Lung (tissue), 12 donors: Measurements from ENCODE around the gene LGR5. TPM values are rescaled to one million over a fixed set of nuclear protein-coding genes. Genes with fewer than 3 reads are reported as not detected.

Experiments used
- ATAC-seq: fragments of 200-7000 bp; cut with Tn5 transposase; one replicate; pipeline ENCODE4 v1.9.1; 2020; ENCODE audit warnings: moderate number of reproducible peaks; ENCODE audit not compliant: insufficient read depth, low FRiP score
- DNase-seq, 3 donors: peaks; one replicate each; pipeline ENCODE4 v3.0.0-alpha.2; 2013 to 2017
- H3K27ac ChIP-seq, 2 donors: one replicate each; pipeline ENCODE4 v1.5.1; 2013; ENCODE audit warnings: mild to moderate bottlenecking in 2 of 2, moderate library complexity in 2 of 2, control low read depth in 1 of 2, inconsistent platforms in 1 of 2, low read depth in 1 of 2, low read length in 1 of 2
- H3K27me3 ChIP-seq, 3 donors: one replicate each; pipeline ENCODE4 v1.5.1; 2013; ENCODE audit warnings: low read length in 2 of 3; ENCODE audit not compliant: control insufficient read depth in 3 of 3, insufficient read depth in 3 of 3
- H3K36me3 ChIP-seq, 4 donors: one replicate each; pipeline ENCODE4 v1.5.1; 2013; ENCODE audit warnings: low read length in 4 of 4, mild to moderate bottlenecking in 1 of 4, moderate library complexity in 1 of 4; ENCODE audit not compliant: control insufficient read depth in 4 of 4, insufficient read depth in 4 of 4
- H3K4me1 ChIP-seq, 5 donors: one replicate each; pipeline ENCODE4 v1.5.1; 2013; ENCODE audit warnings: low read length in 5 of 5, mild to moderate bottlenecking in 2 of 5, moderate library complexity in 1 of 5; ENCODE audit not compliant: control insufficient read depth in 5 of 5, insufficient read depth in 5 of 5
- H3K4me3 ChIP-seq: one replicate; pipeline ENCODE4 v1.5.1; 2013; ENCODE audit warnings: mild to moderate bottlenecking, control low read depth, moderate library complexity
- H3K9ac ChIP-seq, 2 donors: one replicate each; pipeline ENCODE4 v1.5.1; 2013; ENCODE audit warnings: low read length in 2 of 2, control low read depth in 1 of 2; ENCODE audit not compliant: insufficient read depth in 1 of 2
- H3K9me3 ChIP-seq, 4 donors: one replicate each; pipeline ENCODE4 v1.5.1; 2013; ENCODE audit warnings: low read length in 3 of 4, mild to moderate bottlenecking in 1 of 4, moderate library complexity in 1 of 4; ENCODE audit not compliant: control insufficient read depth in 4 of 4, insufficient read depth in 3 of 4
- WGBS, 2 donors: extraction: QIAGEN DNeasy Blood & Tissue Kit; methylation state at CpG; one replicate each; pipeline ENCODE4 v1.1.7; 2013; 5-methylcytosine and 5-hydroxymethylcytosine counted together
- polyA plus RNA-seq, 2 donors: library from polyadenylated mRNA; stranded (reverse); fragments of 200-250 nt; gene quantifications; one replicate each; pipeline ENCODE4 v1.2.1, GENCODE V29; 2013
- total RNA-seq, 2 donors: library from RNA; depleted of rRNA in 1 of 2; stranded (reverse); fragments of >200 nt in 1 of 2; gene quantifications; one replicate each; pipeline ENCODE4 v1.2.1, GENCODE V29; 2014 to 2021
- TF ChIP-seq, protein P1 (sequence below): IDR thresholded peaks from 2 replicates; pipeline ENCODE4 v1.5.1; 2012; ENCODE audit warnings: mild to moderate bottlenecking; ENCODE audit errors: control extremely low read depth, extremely low read depth
- donor health status: control.
- donor health status: control.
- donor health status: Bipolar disorder and iron deficiency.
- donor health status: healthy.
- donor health status: DM: yes; HTN: yes; CAD: no.

The LGR5 gene
- total and polyA plus RNA-seq, 4 donors = 0.06 to 1.4 (median 0.21) TPM

DNA sequence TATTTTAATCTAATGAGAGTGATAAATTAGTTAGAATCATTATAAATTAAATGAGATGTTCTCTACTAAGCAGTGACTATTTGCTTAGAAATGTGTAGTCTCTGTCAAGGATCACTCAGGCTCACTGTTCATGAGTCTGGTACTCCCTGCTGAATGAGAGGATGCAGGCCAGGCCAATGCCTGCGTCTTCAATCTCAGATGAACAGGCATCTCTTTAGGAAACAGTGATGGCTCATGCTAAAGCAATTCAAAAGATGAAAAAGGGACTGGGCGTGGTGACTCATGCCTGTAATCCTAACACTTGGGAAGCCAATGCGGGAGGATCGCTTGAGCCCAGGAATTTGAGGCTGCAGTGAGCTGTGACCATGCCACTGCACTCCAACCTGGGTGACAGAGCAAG is 117.3 kb downstream of the LGR5 start:
- H3K4me3 ChIP-seq = no peak overlapping the region
- WGBS, 2 donors = 90 to 95% methylated on average over 4 of the region's 4 CpGs
- no peak for DNase-seq
- H3K9me3 ChIP-seq = no peaks in the 10 kb centered on the region
- peaks cover 0 to 26% (median 0%) of the 10 kb centered on the region in 5 donors for H3K4me1 ChIP-seq
- no peak overlapping the region for H3K9ac ChIP-seq
- H3K27ac ChIP-seq = no peak overlapping the region
- TF ChIP-seq, protein P1, sequence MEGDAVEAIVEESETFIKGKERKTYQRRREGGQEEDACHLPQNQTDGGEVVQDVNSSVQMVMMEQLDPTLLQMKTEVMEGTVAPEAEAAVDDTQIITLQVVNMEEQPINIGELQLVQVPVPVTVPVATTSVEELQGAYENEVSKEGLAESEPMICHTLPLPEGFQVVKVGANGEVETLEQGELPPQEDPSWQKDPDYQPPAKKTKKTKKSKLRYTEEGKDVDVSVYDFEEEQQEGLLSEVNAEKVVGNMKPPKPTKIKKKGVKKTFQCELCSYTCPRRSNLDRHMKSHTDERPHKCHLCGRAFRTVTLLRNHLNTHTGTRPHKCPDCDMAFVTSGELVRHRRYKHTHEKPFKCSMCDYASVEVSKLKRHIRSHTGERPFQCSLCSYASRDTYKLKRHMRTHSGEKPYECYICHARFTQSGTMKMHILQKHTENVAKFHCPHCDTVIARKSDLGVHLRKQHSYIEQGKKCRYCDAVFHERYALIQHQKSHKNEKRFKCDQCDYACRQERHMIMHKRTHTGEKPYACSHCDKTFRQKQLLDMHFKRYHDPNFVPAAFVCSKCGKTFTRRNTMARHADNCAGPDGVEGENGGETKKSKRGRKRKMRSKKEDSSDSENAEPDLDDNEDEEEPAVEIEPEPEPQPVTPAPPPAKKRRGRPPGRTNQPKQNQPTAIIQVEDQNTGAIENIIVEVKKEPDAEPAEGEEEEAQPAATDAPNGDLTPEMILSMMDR = no peak
- H3K27me3 ChIP-seq = no peaks in the 10 kb centered on the region
- no peak for ATAC-seq
- H3K36me3 ChIP-seq = no peaks in the 10 kb centered on the region

DNA sequence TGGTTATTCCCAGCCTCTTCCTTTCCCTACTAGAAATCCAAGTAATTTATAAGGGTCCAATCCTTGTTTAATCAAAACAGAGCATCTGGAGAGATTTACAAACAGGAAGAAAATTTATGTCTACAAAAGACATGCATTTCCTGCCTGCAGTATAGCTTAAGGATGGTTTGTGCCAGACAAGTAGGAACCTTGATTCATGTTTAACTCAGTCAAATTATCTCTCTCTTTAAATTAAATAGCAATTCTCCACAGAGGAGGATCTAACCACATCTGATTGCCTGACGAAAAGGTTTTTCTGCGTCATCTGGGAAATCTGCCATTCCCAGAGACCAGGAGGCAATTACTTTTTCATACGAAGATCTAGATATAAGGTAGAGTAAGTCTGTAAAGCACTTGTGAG is 118.8 kb downstream of the LGR5 start:
- Histone ChIP-seq H3K27ac (no peak overlapping the region), H3K4me3 (no peak overlapping the region), H3K9ac (no peak overlapping the region), H3K36me3 (no peaks in the 10 kb centered on the region), H3K9me3 (no peaks in the 10 kb centered on the region), H3K4me1 (peaks cover 0 to 26% (median 0%) of the 10 kb centered on the region in 5 donors), H3K27me3 (no peaks in the 10 kb centered on the region)
- DNase-seq (peak in 1 of 3 donors; percentile 14), ATAC-seq (no peak)
- 59 to 69% methylated on average over 3 of the region's 3 CpGs for WGBS, 2 donors
- TF ChIP-seq, protein P1 = no peak

DNA sequence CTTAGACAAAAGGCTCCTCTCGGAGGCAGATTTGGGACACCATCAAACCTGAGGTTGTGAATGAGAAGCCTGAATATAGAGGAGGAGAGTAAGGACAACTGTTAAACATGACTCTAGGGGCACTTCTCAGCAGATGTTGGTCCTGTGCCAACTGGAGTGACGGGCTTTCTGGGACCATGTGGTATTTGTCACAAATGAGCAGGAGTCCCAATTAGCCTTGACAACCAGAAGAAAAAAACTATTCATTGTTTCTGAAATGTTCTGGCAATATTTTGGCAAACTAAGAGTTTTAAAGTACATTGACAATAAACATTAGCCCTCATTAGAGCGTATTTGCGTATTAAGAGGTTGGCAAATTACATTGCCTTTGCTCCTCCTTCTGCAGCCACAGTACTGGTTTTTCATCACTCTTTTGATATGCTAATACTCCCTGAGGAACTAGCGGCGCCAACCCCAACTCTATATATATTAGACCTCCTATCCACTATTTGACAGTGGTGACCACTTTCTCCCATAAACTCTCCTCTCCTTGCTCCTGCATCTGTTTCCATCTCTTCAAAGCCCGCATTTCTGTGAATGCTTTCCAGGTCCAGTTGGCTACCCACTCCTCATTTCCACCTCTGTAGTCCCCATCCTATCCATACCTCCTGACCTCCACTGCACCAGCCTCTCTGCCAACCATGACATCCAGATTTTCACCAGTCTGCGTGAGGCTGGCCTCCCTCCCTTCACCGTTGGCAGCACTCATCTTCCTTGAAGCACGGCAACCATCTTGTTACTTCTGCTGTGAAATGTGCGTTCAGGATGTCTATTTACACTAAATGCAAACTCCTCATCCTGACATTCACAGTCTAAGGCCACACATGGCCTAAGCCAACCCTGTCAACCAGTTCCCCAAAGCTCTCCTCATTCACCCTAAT is 123.3 kb downstream of the LGR5 start:
- Histone ChIP-seq H3K27me3 (no peaks in the 10 kb centered on the region), H3K9me3 (no peaks in the 10 kb centered on the region), H3K27ac (no peak overlapping the region), H3K36me3 (no peaks in the 10 kb centered on the region), H3K9ac (no peak overlapping the region), H3K4me1 (peaks cover 0 to 14% (median 0%) of the 10 kb centered on the region in 5 donors), H3K4me3 (no peak overlapping the region)
- no peak for ATAC-seq
- 76 to 79% methylated on average over 11 of the region's 11 CpGs for WGBS, 2 donors
- DNase-seq = peak; percentile 69 to 77 (median 69)
- TF ChIP-seq, protein P1 = no peak
